CD4-positive, CD25-positive, alpha-beta regulatory T cell (primary cell): ENCODE measurements around the gene PLXNB1. TPM values are rescaled to one million over a fixed set of nuclear protein-coding genes. Genes with fewer than 3 reads are reported as not detected.

ENCODE experiments used
- ATAC-seq, 2 donors: fragments of 150-1000 bp; cut with Tn5 transposase; one replicate each; pipeline ENCODE4 v1.10.0; 2021; ENCODE audit warnings: low read depth in 2 of 2, moderate number of reproducible peaks in 2 of 2, moderate library complexity in 1 of 2
- DNase-seq, 3 donors: peaks; one replicate each; pipeline versions ENCODE4 v3.0.0 to v3.0.0-alpha.2; 2012 to 2022; ENCODE audit warnings: mixed read lengths in 1 of 3
- H3K27ac ChIP-seq: one replicate; pipeline ENCODE4 v1.7.0; 2013; ENCODE audit warnings: mild to moderate bottlenecking, low read length; ENCODE audit not compliant: insufficient read depth, poor library complexity, severe bottlenecking
- H3K27me3 ChIP-seq: one replicate; pipeline ENCODE4 v1.7.0; 2013; ENCODE audit warnings: low read length; ENCODE audit not compliant: control insufficient read depth, insufficient read depth
- H3K36me3 ChIP-seq: one replicate; pipeline ENCODE4 v1.7.0; 2013; ENCODE audit warnings: mild to moderate bottlenecking, low read length, moderate library complexity; ENCODE audit not compliant: control insufficient read depth, insufficient read depth
- H3K4me1 ChIP-seq: 2 replicates; pipeline ENCODE4 v1.7.0; 2013; ENCODE audit warnings: mild to moderate bottlenecking, low read length; ENCODE audit not compliant: insufficient read depth, control insufficient read depth, poor library complexity, severe bottlenecking
- H3K4me3 ChIP-seq: one replicate; pipeline ENCODE4 v1.7.0; 2013; ENCODE audit warnings: low read depth, mild to moderate bottlenecking, low read length, moderate library complexity
- H3K9me3 ChIP-seq, 2 experiments: 1 replicate in 1 of 2; 2 replicates in 1 of 2; pipeline ENCODE4 v1.7.0; 2013; ENCODE audit warnings: low read length in 2 of 2, mild to moderate bottlenecking in 1 of 2, moderate library complexity in 1 of 2; ENCODE audit not compliant: control insufficient read depth in 2 of 2
- H3K27ac Mint-ChIP-seq, 3 donors: one replicate each; pipeline ENCODE4 v1.8.0; 2020 to 2022; ENCODE audit warnings: mild to moderate bottlenecking in 3 of 3, mixed read lengths in 3 of 3, moderate library complexity in 2 of 3
- H3K27me3 Mint-ChIP-seq: one replicate; pipeline ENCODE4 v1.8.0; 2022; ENCODE audit warnings: mild to moderate bottlenecking, mixed read lengths
- H3K36me3 Mint-ChIP-seq: one replicate; pipeline ENCODE4 v1.8.0; 2020; ENCODE audit warnings: mixed read lengths
- H3K4me1 Mint-ChIP-seq, 4 donors: one replicate each; pipeline ENCODE4 v1.8.0; 2020 to 2022; ENCODE audit warnings: mixed read lengths in 4 of 4, mild to moderate bottlenecking in 1 of 4
- H3K4me3 Mint-ChIP-seq, 4 donors: one replicate each; pipeline ENCODE4 v1.8.0; 2020 to 2022; ENCODE audit warnings: mild to moderate bottlenecking in 4 of 4, mixed read lengths in 4 of 4, moderate library complexity in 3 of 4
- H3K9me3 Mint-ChIP-seq, 7 donors: one replicate each; pipeline ENCODE4 v1.8.0; 2020 to 2022; ENCODE audit warnings: mixed read lengths in 7 of 7, mild to moderate bottlenecking in 3 of 7, moderate library complexity in 2 of 7
- polyA plus RNA-seq, 4 donors: library from polyadenylated mRNA; unstranded; fragments of 300-500 nt; fragmentation: Illumina TruSeq; gene quantifications; one replicate each; pipeline ENCODE4 v1.2.3, GENCODE V29; 2021
- total RNA-seq: library from RNA; stranded (reverse); gene quantifications from one replicate; pipeline ENCODE4 v1.2.3, GENCODE V29; 2022

The PLXNB1 gene
- total and polyA plus RNA-seq, 5 donors from 2014 or later, result 0.07 to 5.2 TPM; not detected in 3

DNA sequence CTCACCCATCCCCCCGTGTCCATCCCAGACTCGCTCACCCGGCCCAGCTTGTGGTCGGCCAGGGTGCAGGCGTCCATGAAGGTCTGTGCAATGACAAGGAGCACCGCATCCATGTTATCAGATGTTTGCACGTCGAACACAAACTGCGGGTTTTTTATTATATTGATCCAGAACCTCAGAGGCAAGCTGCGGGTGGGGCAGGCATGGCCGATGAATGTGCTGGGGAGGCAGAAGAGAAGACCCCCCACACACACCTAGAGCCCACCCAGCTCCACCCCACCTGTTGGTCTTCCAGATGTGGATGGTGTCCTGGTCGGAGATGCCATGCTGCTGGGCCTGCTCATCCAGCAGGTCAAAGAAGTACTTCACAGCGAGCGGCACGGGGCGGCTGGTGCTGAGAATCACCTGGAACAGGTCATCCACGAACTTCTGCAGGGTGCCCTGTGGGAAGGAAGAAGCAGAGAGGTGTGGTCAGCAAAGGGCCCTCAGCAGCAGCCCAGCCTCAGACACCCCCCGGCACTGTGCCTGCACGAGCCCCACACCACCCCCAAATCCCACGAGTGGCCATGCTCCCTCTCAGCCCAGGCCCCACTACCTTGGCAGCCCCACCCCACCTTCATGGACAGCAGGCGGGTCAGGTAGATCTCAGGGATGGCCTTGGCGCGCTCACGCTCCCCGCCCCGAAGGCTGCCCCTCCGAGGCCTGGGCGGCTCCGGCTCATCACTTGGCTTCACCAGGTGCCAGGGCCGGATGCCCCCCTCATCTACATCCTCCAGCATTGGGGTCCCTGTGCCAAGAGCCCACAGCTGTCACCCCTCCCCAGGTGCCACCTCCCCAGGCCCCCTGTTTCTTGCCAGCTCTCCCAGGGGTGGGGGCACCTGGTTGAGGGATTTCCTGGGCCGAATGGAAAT lies 20.3 kb downstream of the PLXNB1 start:
- peak overlapping the region in 1 of 3 donors; percentile 7 for H3K27ac Mint-ChIP-seq
- DNase-seq (no peak), ATAC-seq (no peak)

DNA sequence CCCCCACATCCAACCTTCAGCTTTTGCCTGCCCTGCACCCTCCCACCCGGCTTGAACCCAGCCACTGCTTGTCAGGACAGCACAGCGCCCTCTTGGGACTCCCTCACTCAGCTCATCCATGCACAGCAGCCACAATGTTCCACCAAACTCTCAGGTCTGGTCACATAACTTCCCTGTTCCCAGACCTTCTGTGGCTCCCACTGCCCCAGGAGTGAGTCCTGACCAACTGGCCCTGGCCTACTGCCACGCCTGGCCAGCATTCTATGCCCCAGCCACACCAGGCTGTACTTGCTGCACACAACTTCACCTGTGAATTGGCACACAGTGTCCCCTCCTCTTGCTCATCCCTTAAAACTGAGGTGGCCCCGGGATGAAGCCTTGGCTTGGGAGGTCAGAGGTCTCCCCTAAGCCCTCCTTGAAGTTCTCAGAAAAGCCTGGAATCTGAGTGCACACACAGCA lies 21.0 kb downstream of the PLXNB1 start:
- ATAC-seq, result no peak
- H3K36me3 Mint-ChIP-seq, result no peaks in the 10 kb centered on the region
- no peaks in the 10 kb centered on the region for H3K9me3 ChIP-seq

More for the DNA sequence above, 20.3 kb downstream of the PLXNB1 start:
- Histone ChIP-seq H3K4me1 (no peaks in the 10 kb centered on the region), H3K27ac (no peak overlapping the region), H3K9me3 (no peaks in the 10 kb centered on the region), H3K36me3 (no peaks in the 10 kb centered on the region), H3K4me3 (no peak overlapping the region), H3K27me3 (no peaks in the 10 kb centered on the region)
- Mint-ChIP-seq H3K9me3 (no peaks in the 10 kb centered on the region), H3K4me1 (no peaks in the 10 kb centered on the region), H3K27me3 (no peaks in the 10 kb centered on the region), H3K36me3 (no peaks in the 10 kb centered on the region), H3K4me3 (no peak overlapping the region)

DNA sequence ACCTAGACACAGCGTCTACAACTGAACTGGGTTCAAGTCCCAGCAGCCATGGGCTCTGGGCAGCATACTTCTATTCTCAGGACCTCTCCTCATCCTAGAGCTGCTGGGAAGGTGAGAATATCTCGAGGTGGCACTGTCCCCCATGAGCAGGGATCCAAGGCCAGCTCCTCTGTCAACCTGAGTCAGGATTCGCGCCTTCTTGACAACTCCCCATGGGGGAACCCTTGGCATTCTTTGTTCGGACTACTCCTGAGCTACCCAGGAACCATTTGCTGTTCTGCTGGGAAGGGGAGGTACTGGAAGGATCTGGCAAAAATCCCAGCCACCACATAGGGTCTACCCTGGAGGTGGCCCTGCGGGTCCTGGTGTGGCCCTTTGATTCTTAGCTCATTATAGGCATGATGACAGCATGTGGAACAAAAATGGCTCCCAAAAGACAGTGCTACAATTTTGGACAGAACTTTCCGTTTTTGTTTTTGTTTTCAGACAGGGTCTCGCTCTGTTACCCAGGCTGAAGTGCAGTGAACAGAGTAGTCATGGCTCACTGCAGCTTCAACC lies 22.3 kb downstream of the PLXNB1 start:
- Mint-ChIP-seq H3K4me3 (no peak overlapping the region), H3K36me3 (no peaks in the 10 kb centered on the region), H3K9me3 (no peaks in the 10 kb centered on the region), H3K27ac (no peak overlapping the region), H3K27me3 (no peaks in the 10 kb centered on the region), H3K4me1 (no peaks in the 10 kb centered on the region)
- H3K36me3 ChIP-seq, result no peaks in the 10 kb centered on the region
- H3K27me3 ChIP-seq, result no peaks in the 10 kb centered on the region
- no peak overlapping the region for H3K4me3 ChIP-seq
- H3K4me1 ChIP-seq, result no peaks in the 10 kb centered on the region
- ATAC-seq (no peak), DNase-seq (no peak)
- no peaks in the 10 kb centered on the region for H3K9me3 ChIP-seq
- H3K27ac ChIP-seq, result no peak overlapping the region

More for the DNA sequence above, 21.0 kb downstream of the PLXNB1 start:
- no peak for DNase-seq
- Mint-ChIP-seq H3K4me3 (no peak overlapping the region), H3K4me1 (no peaks in the 10 kb centered on the region), H3K27me3 (no peaks in the 10 kb centered on the region), H3K9me3 (no peaks in the 10 kb centered on the region), H3K27ac (peak overlapping the region in 2 of 3 donors; percentile 7 to 75)
- no peaks in the 10 kb centered on the region for H3K27me3 ChIP-seq
- H3K27ac ChIP-seq, result no peak overlapping the region
- H3K4me3 ChIP-seq, result no peak overlapping the region
- no peaks in the 10 kb centered on the region for H3K4me1 ChIP-seq
- H3K36me3 ChIP-seq, result no peaks in the 10 kb centered on the region

DNA sequence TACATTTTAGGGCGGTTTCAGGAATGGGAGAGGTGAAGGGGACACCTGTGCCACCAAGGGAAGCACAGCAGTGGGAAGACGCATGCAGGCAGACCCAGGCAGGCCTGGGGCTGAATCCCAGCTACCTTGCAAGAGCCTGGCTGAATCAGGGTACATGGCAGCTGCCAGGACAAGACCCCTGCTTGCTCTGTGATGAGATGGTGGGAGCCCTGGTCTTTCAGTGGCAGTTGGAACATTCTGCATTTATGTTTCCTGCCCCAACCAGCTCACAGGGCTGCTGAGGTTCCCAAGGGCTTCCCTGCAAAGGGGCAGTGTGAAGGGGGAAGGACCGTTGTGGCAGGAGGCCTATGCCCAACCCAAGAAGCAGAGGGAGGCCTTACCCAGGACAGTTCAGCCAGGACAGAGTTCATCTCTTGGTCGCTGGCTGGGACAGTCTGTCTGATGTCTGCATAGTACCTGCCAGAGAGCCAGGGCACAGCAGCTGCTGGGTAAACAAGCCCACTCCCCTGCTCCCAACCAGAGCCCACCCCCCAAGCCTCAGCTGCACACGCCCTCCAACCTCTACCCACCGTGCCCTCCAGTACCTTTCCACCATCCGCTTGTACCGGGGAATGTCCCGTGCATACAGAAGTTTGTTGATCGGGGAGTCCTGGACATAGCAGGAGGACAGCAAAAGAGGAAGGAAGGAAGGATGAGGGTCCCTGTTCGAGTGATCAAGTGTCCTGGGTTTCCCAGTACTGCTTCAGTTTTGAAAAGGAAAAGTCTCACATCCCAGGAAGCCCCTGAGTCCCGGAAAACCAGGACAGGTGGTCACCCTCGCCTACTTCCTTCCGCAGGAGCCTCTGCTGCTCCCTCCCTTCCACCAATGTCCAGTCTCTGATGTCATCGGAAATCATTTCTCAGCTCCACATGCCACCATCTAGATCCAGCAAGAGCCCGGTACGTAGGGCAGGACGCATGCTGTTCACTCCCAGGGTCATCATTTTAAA lies 23.1 kb downstream of the PLXNB1 start:
- Histone ChIP-seq H3K36me3 (no peaks in the 10 kb centered on the region), H3K9me3 (no peaks in the 10 kb centered on the region), H3K27ac (no peak overlapping the region), H3K4me1 (no peaks in the 10 kb centered on the region), H3K4me3 (no peak overlapping the region), H3K27me3 (no peaks in the 10 kb centered on the region)
- no peak for ATAC-seq
- H3K36me3 Mint-ChIP-seq, result no peaks in the 10 kb centered on the region
- H3K27ac Mint-ChIP-seq, result peak overlapping the region in 2 of 3 donors; percentile 29 to 38
- no peaks in the 10 kb centered on the region for H3K27me3 Mint-ChIP-seq
- no peaks in the 10 kb centered on the region for H3K9me3 Mint-ChIP-seq
- H3K4me1 Mint-ChIP-seq, result no peaks in the 10 kb centered on the region
- H3K4me3 Mint-ChIP-seq, result no peak overlapping the region
- DNase-seq, result no peak

DNA sequence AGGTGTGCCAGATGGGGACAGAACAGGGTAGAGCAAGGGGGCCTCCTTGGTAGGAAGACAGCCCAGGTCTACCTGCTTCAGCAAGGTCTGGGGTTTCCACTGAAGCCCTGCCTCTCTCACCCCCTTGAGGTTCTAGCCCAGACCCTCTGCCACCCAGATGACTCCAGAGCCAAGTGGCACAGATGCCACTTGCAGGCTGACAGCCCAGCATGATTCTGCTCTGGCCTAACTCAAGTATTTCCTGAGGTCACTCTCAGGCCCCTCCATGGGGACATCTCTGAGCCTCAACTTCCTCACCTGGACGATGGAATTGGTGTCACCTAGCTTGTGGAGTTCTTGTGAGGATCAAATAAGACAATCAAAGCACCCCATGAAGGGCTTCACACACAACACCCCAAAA lies 23.9 kb downstream of the PLXNB1 start:
- Mint-ChIP-seq H3K4me3 (no peak overlapping the region), H3K27me3 (peaks cover 4% of the 10 kb centered on the region), H3K9me3 (no peaks in the 10 kb centered on the region), H3K4me1 (peaks cover 0 to 1% (median 0%) of the 10 kb centered on the region in 4 donors), H3K36me3 (no peaks in the 10 kb centered on the region), H3K27ac (peak overlapping the region in 1 of 3 donors; percentile 29)
- H3K9me3 ChIP-seq, result no peaks in the 10 kb centered on the region
- no peaks in the 10 kb centered on the region for H3K36me3 ChIP-seq
- no peaks in the 10 kb centered on the region for H3K4me1 ChIP-seq
- H3K4me3 ChIP-seq, result no peak overlapping the region
- H3K27ac ChIP-seq, result no peak overlapping the region
- ATAC-seq (no peak), DNase-seq (no peak)
- no peaks in the 10 kb centered on the region for H3K27me3 ChIP-seq

DNA sequence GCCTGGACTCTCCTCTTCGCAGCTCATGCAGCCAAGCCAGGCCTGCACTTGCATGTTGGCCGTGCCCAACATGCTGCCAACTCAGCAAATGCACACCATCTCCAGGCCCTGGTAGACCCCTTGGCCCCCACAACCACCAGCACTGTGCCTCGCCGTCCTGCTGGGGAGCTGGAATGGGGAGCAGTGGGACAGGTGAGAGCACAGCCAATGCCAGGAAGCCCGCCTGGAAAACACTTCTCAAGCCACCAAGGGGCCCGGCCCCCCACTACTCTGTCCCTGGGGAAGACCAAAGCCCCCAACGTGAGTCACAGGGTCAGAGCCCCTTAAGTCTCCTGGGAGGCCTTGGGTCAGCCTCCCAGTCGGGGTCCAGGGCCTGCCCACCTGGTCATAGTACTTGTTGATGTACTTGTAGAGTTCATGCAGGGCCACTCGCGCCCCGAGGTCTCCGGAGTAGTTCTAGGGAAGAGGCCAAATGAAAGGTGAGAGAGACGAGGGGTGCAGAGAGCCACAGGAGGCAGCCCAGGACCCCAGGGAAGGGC lies 24.5 kb downstream of the PLXNB1 start:
- H3K36me3 Mint-ChIP-seq, result no peaks in the 10 kb centered on the region
- no peak for ATAC-seq
- Histone ChIP-seq H3K4me3 (no peak overlapping the region), H3K36me3 (no peaks in the 10 kb centered on the region), H3K27ac (no peak overlapping the region), H3K4me1 (no peaks in the 10 kb centered on the region), H3K9me3 (no peaks in the 10 kb centered on the region), H3K27me3 (no peaks in the 10 kb centered on the region)
- H3K9me3 Mint-ChIP-seq, result no peaks in the 10 kb centered on the region
- no peak overlapping the region for H3K4me3 Mint-ChIP-seq
- peaks cover 9% of the 10 kb centered on the region for H3K27me3 Mint-ChIP-seq
- H3K4me1 Mint-ChIP-seq, result peaks cover 0 to 4% (median 0%) of the 10 kb centered on the region in 4 donors
- no peak for DNase-seq
- no peak overlapping the region for H3K27ac Mint-ChIP-seq
